ENCODE results near the gene NINJ2.

DNA sequence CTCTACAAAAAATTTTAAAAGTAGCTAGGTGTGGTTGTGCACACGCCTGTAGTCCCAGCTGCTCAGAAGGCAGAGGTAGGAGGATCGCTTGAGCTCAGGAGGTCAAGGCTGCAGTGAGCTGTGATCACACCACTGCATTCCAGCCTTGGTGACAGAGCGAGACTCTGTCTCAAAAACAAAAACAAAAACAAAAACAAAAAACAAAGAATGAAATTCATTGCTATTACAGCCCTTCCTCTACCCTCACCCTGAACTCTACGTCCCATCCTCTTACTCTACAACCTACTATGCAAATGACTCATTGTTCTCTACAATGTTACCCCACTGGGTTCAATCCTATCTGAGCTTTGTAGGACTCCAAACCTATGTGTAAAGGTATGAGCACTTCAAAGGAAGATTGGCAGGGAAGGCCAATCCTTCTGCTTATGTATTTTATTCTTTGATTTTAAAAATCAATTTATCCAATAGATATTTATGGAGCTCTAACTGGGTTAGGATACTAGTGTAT lies 39.3 kb downstream of the NINJ2 start:
- no peak for TF ChIP-seq POLR2A (IDR thresholded peaks at IDR 0.05)
- TF ChIP-seq, protein P1, sequence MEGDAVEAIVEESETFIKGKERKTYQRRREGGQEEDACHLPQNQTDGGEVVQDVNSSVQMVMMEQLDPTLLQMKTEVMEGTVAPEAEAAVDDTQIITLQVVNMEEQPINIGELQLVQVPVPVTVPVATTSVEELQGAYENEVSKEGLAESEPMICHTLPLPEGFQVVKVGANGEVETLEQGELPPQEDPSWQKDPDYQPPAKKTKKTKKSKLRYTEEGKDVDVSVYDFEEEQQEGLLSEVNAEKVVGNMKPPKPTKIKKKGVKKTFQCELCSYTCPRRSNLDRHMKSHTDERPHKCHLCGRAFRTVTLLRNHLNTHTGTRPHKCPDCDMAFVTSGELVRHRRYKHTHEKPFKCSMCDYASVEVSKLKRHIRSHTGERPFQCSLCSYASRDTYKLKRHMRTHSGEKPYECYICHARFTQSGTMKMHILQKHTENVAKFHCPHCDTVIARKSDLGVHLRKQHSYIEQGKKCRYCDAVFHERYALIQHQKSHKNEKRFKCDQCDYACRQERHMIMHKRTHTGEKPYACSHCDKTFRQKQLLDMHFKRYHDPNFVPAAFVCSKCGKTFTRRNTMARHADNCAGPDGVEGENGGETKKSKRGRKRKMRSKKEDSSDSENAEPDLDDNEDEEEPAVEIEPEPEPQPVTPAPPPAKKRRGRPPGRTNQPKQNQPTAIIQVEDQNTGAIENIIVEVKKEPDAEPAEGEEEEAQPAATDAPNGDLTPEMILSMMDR (IDR thresholded peaks at IDR 0.05) = no peak

All from esophagus squamous epithelium (tissue), 4 donors.